AG04449 (cell line): ENCODE data around the gene RNF169.

ENCODE experiments used
- CTCF ChIA-PET: fragments of 350-600 bp; formaldehyde crosslinking; extraction: SDS; loops from one replicate; lab custom pipeline; 2021; ENCODE audit warnings: antibody characterized with exemption; lab: Yijun Ruan, JAX
- POLR2A ChIA-PET: fragments of 400-600, 350-600 bp; formaldehyde crosslinking; extraction: SDS; loops from one replicate; lab custom pipeline; 2020; ENCODE audit warnings: antibody characterized with exemption, inconsistent platforms; lab: Yijun Ruan, JAX
- DNase-seq: peaks from one replicate; pipeline ENCODE4 v3.0.0-alpha.2; 2010; ENCODE audit warnings: low read depth, low spot score
- H3K4me3 ChIP-seq: 2 replicates; pipeline ENCODE4 v1.5.1; 2011; ENCODE audit warnings: low read depth, mild to moderate bottlenecking, control low read depth, low read length
- CTCF ChIP-seq: IDR thresholded peaks from one replicate; pipeline ENCODE4 v1.5.1; 2011; ENCODE audit warnings: mild to moderate bottlenecking, moderate library complexity, low read length, control low read depth, inconsistent platforms; ENCODE audit not compliant: insufficient read depth; ENCODE audit errors: missing control alignments

The RNF169 gene

GRCh38 chr11:74748211-74749126, at the start of gene RNF169:
Gene RNF169, plus strand, starts transcription at chr11:74748849. Its CDS starts 32 bp downstream, at chr11:74748881.
- CTCF ChIA-PET = interaction anchor here (0.8 to 3.6 kb wide), 8 partner anchors 9 to 295 kb away, joined by 3 to 37 read pairs (median 4); no protein-coding TSS in a partner anchor

GRCh38 chr11:74699615-74700396, 48.8 kb upstream of the RNF169 start:
- no peak for DNase-seq
- POLR2A ChIA-PET = no interaction called here
- CTCF ChIA-PET = interaction anchor here (0.9 to 10.4 kb wide), 10 partner anchors 9 to 548 kb away, joined by 3 to 305 read pairs (median 60); no protein-coding TSS in a partner anchor
- no peak for TF ChIP-seq CTCF
- H3K4me3 ChIP-seq = no peak overlapping the region

More at GRCh38 chr11:74748211-74749126, at the start of gene RNF169:
- POLR2A ChIA-PET = interaction anchor here (0.6 kb wide), 1 partner anchor 1639 kb away, joined by 3 read pairs; no protein-coding TSS in a partner anchor
- DNase-seq = peak; percentile 79
- no peak for TF ChIP-seq CTCF
- H3K4me3 ChIP-seq = peak within 1 kb of the TSS; percentile 73

- CTCF ChIA-PET = interaction anchor here (0.8 to 10.4 kb wide), 30 partner anchors 10 to 547 kb away, joined by 3 to 305 read pairs (median 7); partner anchors contain the start of genes CHRDL2, LIPT2 and RNF169
- POLR2A ChIA-PET = interaction anchor here (0.7 kb wide), 1 partner anchor 9 kb away, joined by 4 read pairs; no protein-coding TSS in a partner anchor
- peak; percentile 20 for TF ChIP-seq CTCF
- no peak for DNase-seq
- H3K4me3 ChIP-seq = no peak overlapping the region
Observed at GRCh38 chr11:74701351-74701750, 47.3 kb upstream of the RNF169 start.

GRCh38 chr11:74702383-74703007, 46.2 kb upstream of the RNF169 start:
- ChIA-PET POLR2A (no interaction called here), CTCF (interaction anchor here (0.6 to 10.4 kb wide), 42 partner anchors 9 to 546 kb away, joined by 3 to 305 read pairs (median 6); partner anchors contain the start of genes CHRDL2 and RNF169)
- H3K4me3 ChIP-seq = no peak overlapping the region
- TF ChIP-seq CTCF = peak; percentile 98
- DNase-seq = no peak

GRCh38 chr11:74703211-74703610, 45.4 kb upstream of the RNF169 start:
- POLR2A ChIA-PET = no interaction called here
- no peak for TF ChIP-seq CTCF

More at GRCh38 chr11:74703211-74703610, 45.4 kb upstream of the RNF169 start:
- no peak overlapping the region for H3K4me3 ChIP-seq
- CTCF ChIA-PET = interaction anchor here (0.7 to 10.4 kb wide), 24 partner anchors 8 to 502 kb away, joined by 3 to 305 read pairs (median 6); no protein-coding TSS in a partner anchor
- DNase-seq = no peak
